Naive thymus-derived CD4-positive, alpha-beta T cell (primary cell): ENCODE data around the gene MRPL3. TPM values are rescaled to one million over a fixed set of nuclear protein-coding genes. Genes with fewer than 3 reads are reported as not detected.

Experiments used
- ATAC-seq: fragments of 150-1000 bp; cut with Tn5 transposase; 2 replicates; pipeline ENCODE4 v1.10.0; 2021; ENCODE audit warnings: mild to moderate bottlenecking, moderate library complexity
- CTCF ChIA-PET: fragments of 350-600 bp; sonication (Branson Sonifier 250); formaldehyde crosslinking; loops from one replicate; lab custom pipeline; 2021; ENCODE audit warnings: antibody characterized with exemption; lab: Charles Lee
- POLR2A ChIA-PET: fragments of 350-600 bp; sonication (Branson Sonifier 250); formaldehyde crosslinking; loops from one replicate; lab custom pipeline; 2021; ENCODE audit warnings: antibody characterized with exemption, inconsistent platforms; lab: Charles Lee
- DNase-seq, 9 donors: peaks; one replicate each; pipeline versions ENCODE4 v3.0.0 to v3.0.0-alpha.2; 2020 to 2022; ENCODE audit warnings: mixed read lengths in 1 of 9
- H3K27ac ChIP-seq: one replicate; pipeline ENCODE4 v1.7.0; 2013; ENCODE audit warnings: mild to moderate bottlenecking, low read depth, low read length, moderate library complexity
- H3K27me3 ChIP-seq, 2 donors: one replicate each; pipeline ENCODE4 v1.7.0; 2013; ENCODE audit warnings: low read length in 2 of 2, mild to moderate bottlenecking in 2 of 2, moderate library complexity in 2 of 2; ENCODE audit not compliant: control insufficient read depth in 2 of 2, insufficient read depth in 2 of 2
- H3K36me3 ChIP-seq, 3 experiments: 1 replicate in 2 of 3; 2 replicates in 1 of 3; pipeline ENCODE4 v1.7.0; 2013; ENCODE audit warnings: low read length in 3 of 3, mild to moderate bottlenecking in 3 of 3, moderate library complexity in 1 of 3; ENCODE audit not compliant: insufficient read depth in 3 of 3, control insufficient read depth in 2 of 3
- H3K4me1 ChIP-seq, 2 donors: one replicate each; pipeline ENCODE4 v1.7.0; 2013; ENCODE audit warnings: low read length in 2 of 2, mild to moderate bottlenecking in 2 of 2, moderate library complexity in 1 of 2; ENCODE audit not compliant: control insufficient read depth in 2 of 2, insufficient read depth in 2 of 2
- H3K4me3 ChIP-seq: 2 replicates; pipeline ENCODE4 v1.7.0; 2013; ENCODE audit warnings: mild to moderate bottlenecking, low read length
- H3K9me3 ChIP-seq, 3 experiments: 1 replicate in 2 of 3; 2 replicates in 1 of 3; pipeline ENCODE4 v1.7.0; 2013; ENCODE audit warnings: low read length in 3 of 3; ENCODE audit not compliant: control insufficient read depth in 2 of 3
- H3K27ac Mint-ChIP-seq, 9 donors: one replicate each; pipeline ENCODE4 v1.8.0; 2020 to 2022; ENCODE audit warnings: mixed read lengths in 9 of 9, mild to moderate bottlenecking in 8 of 9, moderate library complexity in 5 of 9, inconsistent platforms in 2 of 9
- H3K27me3 Mint-ChIP-seq, 5 donors: one replicate each; pipeline ENCODE4 v1.8.0; 2021 to 2022; ENCODE audit warnings: mixed read lengths in 5 of 5, mild to moderate bottlenecking in 1 of 5
- H3K36me3 Mint-ChIP-seq, 5 donors: one replicate each; pipeline ENCODE4 v1.8.0; 2020 to 2022; ENCODE audit warnings: mixed read lengths in 5 of 5, mild to moderate bottlenecking in 3 of 5, inconsistent platforms in 1 of 5
- H3K4me1 Mint-ChIP-seq, 7 donors: one replicate each; pipeline ENCODE4 v1.8.0; 2020 to 2022; ENCODE audit warnings: mixed read lengths in 7 of 7, mild to moderate bottlenecking in 3 of 7, inconsistent platforms in 1 of 7
- H3K4me3 Mint-ChIP-seq, 10 donors: one replicate each; pipeline ENCODE4 v1.8.0; 2020 to 2022; ENCODE audit warnings: mild to moderate bottlenecking in 10 of 10, mixed read lengths in 10 of 10, moderate library complexity in 6 of 10, inconsistent platforms in 2 of 10
- H3K9me3 Mint-ChIP-seq, 11 donors: one replicate each; pipeline ENCODE4 v1.8.0; 2020 to 2022; ENCODE audit warnings: mixed read lengths in 11 of 11, mild to moderate bottlenecking in 4 of 11, inconsistent platforms in 1 of 11, moderate library complexity in 1 of 11
- intact Hi-C, 2 donors: fragments of 100-400 bp; cut with micrococcal nuclease; formaldehyde crosslinking; loops; one replicate each; pipeline ENCODE4 v1.15.1; 2023
- polyA plus RNA-seq, 2 donors: library from polyadenylated mRNA; unstranded; fragments of 300-500 nt; fragmentation: Illumina TruSeq; gene quantifications; one replicate each; pipeline ENCODE4 v1.2.3, GENCODE V29; 2021
- total RNA-seq, 6 experiments: library from RNA in 5 of 6; stranded (reverse) in 5 of 6; gene quantifications; 1 replicate in 5 of 6; 2 replicates in 1 of 6; pipeline ENCODE4 v1.2.3 and lab custom pipeline; 2021 to 2026

The MRPL3 gene
- total and polyA plus RNA-seq, 7 experiments from 2014 or later, result 33.8 to 84.4 (median 55.5) TPM

GRCh38 chr3:131439084-131439483, 63.7 kb downstream of the MRPL3 start:
- no peaks in the 10 kb centered on the region for H3K36me3 ChIP-seq
- Mint-ChIP-seq H3K36me3 (peaks cover 0 to 4% (median 0%) of the 10 kb centered on the region in 5 donors), H3K27me3 (peaks cover 0 to 22% (median 0%) of the 10 kb centered on the region in 5 donors), H3K27ac (no peak overlapping the region), H3K9me3 (peaks cover 0 to 1% (median 0%) of the 10 kb centered on the region in 11 donors), H3K4me3 (no peak overlapping the region), H3K4me1 (no peaks in the 10 kb centered on the region)
- H3K27me3 ChIP-seq, result no peaks in the 10 kb centered on the region
- CTCF ChIA-PET, result no interaction called here
- no peaks in the 10 kb centered on the region for H3K9me3 ChIP-seq
- no peaks in the 10 kb centered on the region for H3K4me1 ChIP-seq
- H3K27ac ChIP-seq, result no peak overlapping the region
- DNase-seq, result no peak
- H3K4me3 ChIP-seq, result no peak overlapping the region
- intact Hi-C loops, result no loop called here
- no peak for ATAC-seq
- POLR2A ChIA-PET, result no interaction called here

- peaks cover 0 to 20% (median 4%) of the 10 kb centered on the region in 5 donors for H3K27me3 Mint-ChIP-seq
- intact Hi-C loops, result no loop called here
- peaks cover 0 to 7% (median 0%) of the 10 kb centered on the region in 5 donors for H3K36me3 Mint-ChIP-seq
- Histone ChIP-seq H3K4me1 (no peaks in the 10 kb centered on the region), H3K4me3 (no peak overlapping the region), H3K9me3 (no peaks in the 10 kb centered on the region), H3K27ac (no peak overlapping the region), H3K36me3 (no peaks in the 10 kb centered on the region), H3K27me3 (no peaks in the 10 kb centered on the region)
- peaks cover 0 to 3% (median 0%) of the 10 kb centered on the region in 11 donors for H3K9me3 Mint-ChIP-seq
- ATAC-seq (no peak), DNase-seq (no peak)
- no peak overlapping the region for H3K27ac Mint-ChIP-seq
- H3K4me3 Mint-ChIP-seq, result no peak overlapping the region
- H3K4me1 Mint-ChIP-seq, result no peaks in the 10 kb centered on the region
- CTCF ChIA-PET, result no interaction called here
- POLR2A ChIA-PET, result interaction anchor here (0.7 kb wide), 1 partner anchor 700 kb away, joined by 3 read pairs; no protein-coding TSS in a partner anchor
These were observed 67.8 kb downstream of the MRPL3 start for GRCh38 chr3:131435000-131435399.

- H3K36me3 ChIP-seq, result no peaks in the 10 kb centered on the region
- no peak overlapping the region for H3K27ac ChIP-seq
- ChIA-PET CTCF (interaction anchor here (0.6 kb wide), 1 partner anchor 58 kb away, joined by 3 read pairs; no protein-coding TSS in a partner anchor), POLR2A (no interaction called here)
- H3K36me3 Mint-ChIP-seq, result peaks cover 0 to 7% (median 0%) of the 10 kb centered on the region in 5 donors
- peaks cover 0 to 17% (median 4%) of the 10 kb centered on the region in 5 donors for H3K27me3 Mint-ChIP-seq
- H3K4me3 Mint-ChIP-seq, result no peak overlapping the region
- no peak for ATAC-seq
- intact Hi-C loops, result no loop called here
- H3K27me3 ChIP-seq, result no peaks in the 10 kb centered on the region
- peaks cover 0 to 3% (median 0%) of the 10 kb centered on the region in 11 donors for H3K9me3 Mint-ChIP-seq
- no peaks in the 10 kb centered on the region for H3K4me1 Mint-ChIP-seq
- no peak overlapping the region for H3K27ac Mint-ChIP-seq
- DNase-seq, result no peak
- no peaks in the 10 kb centered on the region for H3K9me3 ChIP-seq
- H3K4me3 ChIP-seq, result no peak overlapping the region
- H3K4me1 ChIP-seq, result no peaks in the 10 kb centered on the region
These were observed 70.3 kb downstream of the MRPL3 start for GRCh38 chr3:131432441-131432840.

- no peak overlapping the region for H3K4me3 ChIP-seq
- Mint-ChIP-seq H3K4me1 (no peaks in the 10 kb centered on the region), H3K27ac (no peak overlapping the region), H3K4me3 (no peak overlapping the region), H3K27me3 (peaks cover 0 to 13% (median 4%) of the 10 kb centered on the region in 5 donors), H3K9me3 (peaks cover 0 to 3% (median 0%) of the 10 kb centered on the region in 11 donors), H3K36me3 (peaks cover 0 to 7% (median 0%) of the 10 kb centered on the region in 5 donors)
- POLR2A ChIA-PET, result no interaction called here
- no peak overlapping the region for H3K27ac ChIP-seq
- no peak for ATAC-seq
- CTCF ChIA-PET, result interaction anchor here (0.6 kb wide), 1 partner anchor 58 kb away, joined by 3 read pairs; no protein-coding TSS in a partner anchor
- no peaks in the 10 kb centered on the region for H3K27me3 ChIP-seq
- H3K36me3 ChIP-seq, result no peaks in the 10 kb centered on the region
- DNase-seq, result no peak
- H3K9me3 ChIP-seq, result no peaks in the 10 kb centered on the region
- no peaks in the 10 kb centered on the region for H3K4me1 ChIP-seq
- intact Hi-C loops, result no loop called here
These were observed 71.0 kb downstream of the MRPL3 start for GRCh38 chr3:131431754-131432153.

- Histone ChIP-seq H3K36me3 (no peaks in the 10 kb centered on the region), H3K4me1 (no peaks in the 10 kb centered on the region), H3K27ac (no peak overlapping the region), H3K9me3 (no peaks in the 10 kb centered on the region), H3K4me3 (no peak overlapping the region), H3K27me3 (no peaks in the 10 kb centered on the region)
- H3K27ac Mint-ChIP-seq, result no peak overlapping the region
- intact Hi-C loops, result no loop called here
- peaks cover 0 to 6% (median 2%) of the 10 kb centered on the region in 5 donors for H3K27me3 Mint-ChIP-seq
- CTCF ChIA-PET, result no interaction called here
- DNase-seq (no peak), ATAC-seq (no peak)
- no peaks in the 10 kb centered on the region for H3K4me1 Mint-ChIP-seq
- peaks cover 0 to 1% (median 0%) of the 10 kb centered on the region in 11 donors for H3K9me3 Mint-ChIP-seq
- no peak overlapping the region for H3K4me3 Mint-ChIP-seq
- H3K36me3 Mint-ChIP-seq, result peaks cover 0 to 7% (median 0%) of the 10 kb centered on the region in 5 donors
- POLR2A ChIA-PET, result no interaction called here
These were observed 75.5 kb downstream of the MRPL3 start for GRCh38 chr3:131427226-131427625.

GRCh38 chr3:131421957-131422498, 80.7 kb downstream of the MRPL3 start:
- H3K27me3 Mint-ChIP-seq, result peaks cover 0 to 6% (median 4%) of the 10 kb centered on the region in 5 donors
- no peaks in the 10 kb centered on the region for H3K9me3 ChIP-seq
- no peak overlapping the region for H3K4me3 Mint-ChIP-seq
- no peak for ATAC-seq
- H3K4me1 Mint-ChIP-seq, result no peaks in the 10 kb centered on the region
- H3K27ac Mint-ChIP-seq, result no peak overlapping the region
- intact Hi-C loops, result no loop called here
- no peak overlapping the region for H3K27ac ChIP-seq
- ChIA-PET CTCF (no interaction called here), POLR2A (no interaction called here)
- H3K36me3 ChIP-seq, result no peaks in the 10 kb centered on the region
- no peaks in the 10 kb centered on the region for H3K27me3 ChIP-seq
- no peak for DNase-seq
- peaks cover 0 to 4% (median 0%) of the 10 kb centered on the region in 11 donors for H3K9me3 Mint-ChIP-seq
- H3K36me3 Mint-ChIP-seq, result peaks cover 0 to 6% (median 0%) of the 10 kb centered on the region in 5 donors
- H3K4me1 ChIP-seq, result no peaks in the 10 kb centered on the region
- H3K4me3 ChIP-seq, result no peak overlapping the region

GRCh38 chr3:131421301-131421700, 81.5 kb downstream of the MRPL3 start:
- Mint-ChIP-seq H3K36me3 (peaks cover 0 to 6% (median 0%) of the 10 kb centered on the region in 5 donors), H3K4me3 (no peak overlapping the region), H3K27ac (no peak overlapping the region), H3K9me3 (peaks cover 0 to 4% (median 0%) of the 10 kb centered on the region in 11 donors), H3K27me3 (peaks cover 0 to 6% (median 4%) of the 10 kb centered on the region in 5 donors), H3K4me1 (no peaks in the 10 kb centered on the region)
- H3K27me3 ChIP-seq, result no peaks in the 10 kb centered on the region
- H3K4me3 ChIP-seq, result no peak overlapping the region
- no peaks in the 10 kb centered on the region for H3K4me1 ChIP-seq
- no peak for ATAC-seq
- intact Hi-C loops, result no loop called here
- H3K9me3 ChIP-seq, result no peaks in the 10 kb centered on the region
- ChIA-PET POLR2A (no interaction called here), CTCF (no interaction called here)
- no peaks in the 10 kb centered on the region for H3K36me3 ChIP-seq
- no peak overlapping the region for H3K27ac ChIP-seq
- DNase-seq, result no peak
